ENCODE data around the gene SDK2. TPM values are rescaled to one million over a fixed set of nuclear protein-coding genes. Genes with fewer than 3 reads are reported as not detected.

The SDK2 gene
- total and polyA plus RNA-seq, 2 experiments from 2014 or later = 0.74 to 5.1 TPM

DNA sequence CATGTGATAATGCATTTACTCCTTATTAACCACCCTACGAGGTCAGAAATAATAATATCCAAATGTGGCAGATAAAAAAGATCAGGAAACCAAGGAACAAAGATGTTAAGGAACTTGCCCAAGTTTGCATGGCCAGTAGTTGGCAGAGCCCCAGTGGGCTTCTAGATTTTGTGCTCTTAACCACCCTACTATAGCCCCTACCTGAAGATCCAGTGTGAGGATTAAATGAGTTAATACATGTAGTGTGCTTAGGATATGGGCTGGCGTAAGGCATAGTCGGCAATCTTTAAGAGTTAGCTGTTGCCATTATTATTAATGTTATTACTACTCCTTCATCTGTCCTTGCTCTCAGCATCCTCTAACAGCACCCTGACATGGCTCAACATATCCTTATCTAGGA lies 153.4 kb downstream of the SDK2 start:
- Mint-ChIP-seq H3K27me3 (ENCODE audit: insufficient read depth, low read depth, poor library complexity) (peaks cover 9% of the 10 kb centered on the region), H3K36me3 (ENCODE audit: low read depth) (peaks cover 4% of the 10 kb centered on the region; the same call in 2 of the 3 replicates), H3K9me3 (peaks cover 4% of the 10 kb centered on the region; the same call in 2 of the 3 replicates), H3K4me3 (no peak overlapping the region), H3K27ac (no peak overlapping the region), H3K4me1 (peaks cover 29% of the 10 kb centered on the region)
- Histone ChIP-seq H3K36me3 (ENCODE audit: insufficient read depth) (no peaks in the 10 kb centered on the region), H3K27me3 (ENCODE audit: insufficient read depth) (no peaks in the 10 kb centered on the region), H3K9me2 (ENCODE audit: insufficient read depth) (0 out of 2 replicates have a peak, but pooled peaks cover 3% of the 10 kb centered on the region), H2AFZ (no peak overlapping the region), H3K27ac (ENCODE audit: low read depth) (no peak overlapping the region), H4K20me1 (replicated peaks; ENCODE audit: insufficient read depth) (no peaks in the 10 kb centered on the region), H3K4me1 (ENCODE audit: insufficient read depth) (peaks cover 14% of the 10 kb centered on the region), H3K79me2 (replicated peaks; ENCODE audit: insufficient read depth) (no peaks in the 10 kb centered on the region), H3F3A (replicated peaks; ENCODE audit: low read depth) (no peaks in the 10 kb centered on the region), H3K4me3 (no peak overlapping the region), H3K4me2 (no peak overlapping the region)
- DNase-seq (ENCODE audit: low spot score) (no peak), ATAC-seq (no peak)
- TF ChIP-seq, protein P1, sequence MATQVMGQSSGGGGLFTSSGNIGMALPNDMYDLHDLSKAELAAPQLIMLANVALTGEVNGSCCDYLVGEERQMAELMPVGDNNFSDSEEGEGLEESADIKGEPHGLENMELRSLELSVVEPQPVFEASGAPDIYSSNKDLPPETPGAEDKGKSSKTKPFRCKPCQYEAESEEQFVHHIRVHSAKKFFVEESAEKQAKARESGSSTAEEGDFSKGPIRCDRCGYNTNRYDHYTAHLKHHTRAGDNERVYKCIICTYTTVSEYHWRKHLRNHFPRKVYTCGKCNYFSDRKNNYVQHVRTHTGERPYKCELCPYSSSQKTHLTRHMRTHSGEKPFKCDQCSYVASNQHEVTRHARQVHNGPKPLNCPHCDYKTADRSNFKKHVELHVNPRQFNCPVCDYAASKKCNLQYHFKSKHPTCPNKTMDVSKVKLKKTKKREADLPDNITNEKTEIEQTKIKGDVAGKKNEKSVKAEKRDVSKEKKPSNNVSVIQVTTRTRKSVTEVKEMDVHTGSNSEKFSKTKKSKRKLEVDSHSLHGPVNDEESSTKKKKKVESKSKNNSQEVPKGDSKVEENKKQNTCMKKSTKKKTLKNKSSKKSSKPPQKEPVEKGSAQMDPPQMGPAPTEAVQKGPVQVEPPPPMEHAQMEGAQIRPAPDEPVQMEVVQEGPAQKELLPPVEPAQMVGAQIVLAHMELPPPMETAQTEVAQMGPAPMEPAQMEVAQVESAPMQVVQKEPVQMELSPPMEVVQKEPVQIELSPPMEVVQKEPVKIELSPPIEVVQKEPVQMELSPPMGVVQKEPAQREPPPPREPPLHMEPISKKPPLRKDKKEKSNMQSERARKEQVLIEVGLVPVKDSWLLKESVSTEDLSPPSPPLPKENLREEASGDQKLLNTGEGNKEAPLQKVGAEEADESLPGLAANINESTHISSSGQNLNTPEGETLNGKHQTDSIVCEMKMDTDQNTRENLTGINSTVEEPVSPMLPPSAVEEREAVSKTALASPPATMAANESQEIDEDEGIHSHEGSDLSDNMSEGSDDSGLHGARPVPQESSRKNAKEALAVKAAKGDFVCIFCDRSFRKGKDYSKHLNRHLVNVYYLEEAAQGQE (IDR thresholded peaks at IDR 0.05; ENCODE audit: unreplicated experiment) = no peak
- TF ChIP-seq EZH2phosphoT487 (IDR thresholded peaks at IDR 0.05; ENCODE audit: unreplicated experiment) = no peak
- TF ChIP-seq EZH2 (IDR thresholded peaks at IDR 0.05; ENCODE audit: low read depth, unreplicated experiment) = no peak
- TF ChIP-seq, protein P2, sequence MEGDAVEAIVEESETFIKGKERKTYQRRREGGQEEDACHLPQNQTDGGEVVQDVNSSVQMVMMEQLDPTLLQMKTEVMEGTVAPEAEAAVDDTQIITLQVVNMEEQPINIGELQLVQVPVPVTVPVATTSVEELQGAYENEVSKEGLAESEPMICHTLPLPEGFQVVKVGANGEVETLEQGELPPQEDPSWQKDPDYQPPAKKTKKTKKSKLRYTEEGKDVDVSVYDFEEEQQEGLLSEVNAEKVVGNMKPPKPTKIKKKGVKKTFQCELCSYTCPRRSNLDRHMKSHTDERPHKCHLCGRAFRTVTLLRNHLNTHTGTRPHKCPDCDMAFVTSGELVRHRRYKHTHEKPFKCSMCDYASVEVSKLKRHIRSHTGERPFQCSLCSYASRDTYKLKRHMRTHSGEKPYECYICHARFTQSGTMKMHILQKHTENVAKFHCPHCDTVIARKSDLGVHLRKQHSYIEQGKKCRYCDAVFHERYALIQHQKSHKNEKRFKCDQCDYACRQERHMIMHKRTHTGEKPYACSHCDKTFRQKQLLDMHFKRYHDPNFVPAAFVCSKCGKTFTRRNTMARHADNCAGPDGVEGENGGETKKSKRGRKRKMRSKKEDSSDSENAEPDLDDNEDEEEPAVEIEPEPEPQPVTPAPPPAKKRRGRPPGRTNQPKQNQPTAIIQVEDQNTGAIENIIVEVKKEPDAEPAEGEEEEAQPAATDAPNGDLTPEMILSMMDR (conservative IDR thresholded peaks at IDR 0.05; ENCODE audit: low read depth in 2 of 2) = no peak
- TF ChIP-seq, protein P3, sequence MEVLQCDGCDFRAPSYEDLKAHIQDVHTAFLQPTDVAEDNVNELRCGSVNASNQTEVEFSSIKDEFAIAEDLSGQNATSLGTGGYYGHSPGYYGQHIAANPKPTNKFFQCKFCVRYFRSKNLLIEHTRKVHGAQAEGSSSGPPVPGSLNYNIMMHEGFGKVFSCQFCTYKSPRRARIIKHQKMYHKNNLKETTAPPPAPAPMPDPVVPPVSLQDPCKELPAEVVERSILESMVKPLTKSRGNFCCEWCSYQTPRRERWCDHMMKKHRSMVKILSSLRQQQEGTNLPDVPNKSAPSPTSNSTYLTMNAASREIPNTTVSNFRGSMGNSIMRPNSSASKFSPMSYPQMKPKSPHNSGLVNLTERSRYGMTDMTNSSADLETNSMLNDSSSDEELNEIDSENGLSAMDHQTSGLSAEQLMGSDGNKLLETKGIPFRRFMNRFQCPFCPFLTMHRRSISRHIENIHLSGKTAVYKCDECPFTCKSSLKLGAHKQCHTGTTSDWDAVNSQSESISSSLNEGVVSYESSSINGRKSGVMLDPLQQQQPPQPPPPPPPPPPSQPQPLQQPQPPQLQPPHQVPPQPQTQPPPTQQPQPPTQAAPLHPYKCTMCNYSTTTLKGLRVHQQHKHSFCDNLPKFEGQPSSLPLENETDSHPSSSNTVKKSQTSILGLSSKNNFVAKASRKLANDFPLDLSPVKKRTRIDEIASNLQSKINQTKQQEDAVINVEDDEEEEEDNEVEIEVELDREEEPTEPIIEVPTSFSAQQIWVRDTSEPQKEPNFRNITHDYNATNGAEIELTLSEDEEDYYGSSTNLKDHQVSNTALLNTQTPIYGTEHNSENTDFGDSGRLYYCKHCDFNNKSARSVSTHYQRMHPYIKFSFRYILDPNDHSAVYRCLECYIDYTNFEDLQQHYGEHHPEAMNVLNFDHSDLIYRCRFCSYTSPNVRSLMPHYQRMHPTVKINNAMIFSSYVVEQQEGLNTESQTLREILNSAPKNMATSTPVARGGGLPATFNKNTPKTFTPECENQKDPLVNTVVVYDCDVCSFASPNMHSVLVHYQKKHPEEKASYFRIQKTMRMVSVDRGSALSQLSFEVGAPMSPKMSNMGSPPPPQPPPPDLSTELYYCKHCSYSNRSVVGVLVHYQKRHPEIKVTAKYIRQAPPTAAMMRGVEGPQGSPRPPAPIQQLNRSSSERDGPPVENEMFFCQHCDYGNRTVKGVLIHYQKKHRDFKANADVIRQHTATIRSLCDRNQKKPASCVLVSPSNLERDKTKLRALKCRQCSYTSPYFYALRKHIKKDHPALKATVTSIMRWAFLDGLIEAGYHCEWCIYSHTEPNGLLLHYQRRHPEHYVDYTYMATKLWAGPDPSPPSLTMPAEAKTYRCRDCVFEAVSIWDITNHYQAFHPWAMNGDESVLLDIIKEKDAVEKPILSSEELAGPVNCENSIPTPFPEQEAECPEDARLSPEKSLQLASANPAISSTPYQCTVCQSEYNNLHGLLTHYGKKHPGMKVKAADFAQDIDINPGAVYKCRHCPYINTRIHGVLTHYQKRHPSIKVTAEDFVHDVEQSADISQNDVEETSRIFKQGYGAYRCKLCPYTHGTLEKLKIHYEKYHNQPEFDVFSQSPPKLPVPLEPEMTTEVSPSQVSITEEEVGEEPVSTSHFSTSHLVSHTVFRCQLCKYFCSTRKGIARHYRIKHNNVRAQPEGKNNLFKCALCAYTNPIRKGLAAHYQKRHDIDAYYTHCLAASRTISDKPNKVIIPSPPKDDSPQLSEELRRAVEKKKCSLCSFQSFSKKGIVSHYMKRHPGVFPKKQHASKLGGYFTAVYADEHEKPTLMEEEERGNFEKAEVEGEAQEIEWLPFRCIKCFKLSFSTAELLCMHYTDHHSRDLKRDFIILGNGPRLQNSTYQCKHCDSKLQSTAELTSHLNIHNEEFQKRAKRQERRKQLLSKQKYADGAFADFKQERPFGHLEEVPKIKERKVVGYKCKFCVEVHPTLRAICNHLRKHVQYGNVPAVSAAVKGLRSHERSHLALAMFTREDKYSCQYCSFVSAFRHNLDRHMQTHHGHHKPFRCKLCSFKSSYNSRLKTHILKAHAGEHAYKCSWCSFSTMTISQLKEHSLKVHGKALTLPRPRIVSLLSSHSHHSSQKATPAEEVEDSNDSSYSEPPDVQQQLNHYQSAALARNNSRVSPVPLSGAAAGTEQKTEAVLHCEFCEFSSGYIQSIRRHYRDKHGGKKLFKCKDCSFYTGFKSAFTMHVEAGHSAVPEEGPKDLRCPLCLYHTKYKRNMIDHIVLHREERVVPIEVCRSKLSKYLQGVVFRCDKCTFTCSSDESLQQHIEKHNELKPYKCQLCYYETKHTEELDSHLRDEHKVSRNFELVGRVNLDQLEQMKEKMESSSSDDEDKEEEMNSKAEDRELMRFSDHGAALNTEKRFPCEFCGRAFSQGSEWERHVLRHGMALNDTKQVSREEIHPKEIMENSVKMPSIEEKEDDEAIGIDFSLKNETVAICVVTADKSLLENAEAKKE (CRISPR knock-in tag; IDR thresholded peaks at IDR 0.05) = no peak
